Endodermal cell (in vitro differentiated cells): Measurements from ENCODE around the gene POC5. TPM values are rescaled to one million over a fixed set of nuclear protein-coding genes. Genes with fewer than 3 reads are reported as not detected.
"Not testable (repeated sequence)": the region's sequence is repeated elsewhere in the genome, so short reads cannot be mapped to it uniquely, and the experiment has no call there.

Experiments
- DNase-seq: peaks from one replicate; pipeline ENCODE4 v3.0.0-alpha.2; 2017
- H3K27ac ChIP-seq: 2 replicates; pipeline ENCODE4 v1.5.1; 2013; ENCODE audit warnings: mild to moderate bottlenecking, low read depth, low read length, moderate library complexity
- H3K27me3 ChIP-seq: 2 replicates; pipeline ENCODE4 v1.6.1; 2013; ENCODE audit warnings: mild to moderate bottlenecking, low read length, moderate library complexity; ENCODE audit not compliant: insufficient read depth, control insufficient read depth, poor library complexity, severe bottlenecking
- H3K36me3 ChIP-seq: 2 replicates; pipeline ENCODE4 v1.7.0; 2013; ENCODE audit warnings: mild to moderate bottlenecking, low read length, moderate library complexity; ENCODE audit not compliant: control insufficient read depth, insufficient read depth
- H3K4me1 ChIP-seq: one replicate; pipeline ENCODE4 v1.7.0; 2013; ENCODE audit warnings: low read length; ENCODE audit not compliant: control insufficient read depth, insufficient read depth
- H3K4me3 ChIP-seq: 2 replicates; pipeline ENCODE4 v1.5.1; 2013; ENCODE audit warnings: mild to moderate bottlenecking, low read length, moderate library complexity
- H3K9ac ChIP-seq: 2 replicates; pipeline ENCODE4 v1.6.1; 2013; ENCODE audit warnings: mild to moderate bottlenecking, low read length, moderate library complexity; ENCODE audit not compliant: poor library complexity, severe bottlenecking; ENCODE audit errors: extremely low read depth
- H3K9me3 ChIP-seq: 2 replicates; pipeline ENCODE4 v1.6.1; 2013; ENCODE audit warnings: mild to moderate bottlenecking, low read length, moderate library complexity; ENCODE audit not compliant: control insufficient read depth
- H3K27ac Mint-ChIP-seq: 2 replicates; pipeline ENCODE4 v1.8.0; 2020; ENCODE audit warnings: mixed read lengths
- H3K27me3 Mint-ChIP-seq: 2 replicates; pipeline ENCODE4 v1.8.0; 2021; ENCODE audit warnings: mild to moderate bottlenecking, mixed read lengths; ENCODE audit not compliant: insufficient read depth
- H3K36me3 Mint-ChIP-seq: 2 replicates; pipeline ENCODE4 v1.8.0; 2020; ENCODE audit warnings: low read depth, mixed read lengths
- H3K4me1 Mint-ChIP-seq: 2 replicates; pipeline ENCODE4 v1.8.0; 2020; ENCODE audit warnings: mixed read lengths
- H3K4me3 Mint-ChIP-seq: 2 replicates; pipeline ENCODE4 v1.8.0; 2020; ENCODE audit warnings: mild to moderate bottlenecking, moderate library complexity, mixed read lengths
- H3K9me3 Mint-ChIP-seq: 2 replicates; pipeline ENCODE4 v1.8.0; 2020; ENCODE audit warnings: mild to moderate bottlenecking, mixed read lengths
- CTCF ChIP-seq: fragments of 200-600 bp; sonication (generic); conservative IDR thresholded peaks from 2 replicates; pipeline ENCODE4 v1.5.0; 2021; ENCODE audit warnings: antibody characterized with exemption, mild to moderate bottlenecking
- WGBS, 2 experiments: methylation state at CpG; one replicate each; pipeline versions ENCODE4 v1.1.5 to v1.1.7; 2013; ENCODE audit warnings: missing lambda C conversion rate in 2 of 2, mixed read lengths in 1 of 2; ENCODE audit not compliant: insufficient coverage in 1 of 2, insufficient read length in 1 of 2; 5-methylcytosine and 5-hydroxymethylcytosine counted together
- total RNA-seq, 2 donors: library from RNA; stranded (reverse); fragmentation: NEBNext Ultra II Directional in 1 of 2; extraction: Animal tissue kit (Norgen Biotek cat#: 25700) in 1 of 2; gene quantifications; 2 replicates in 1 of 2; 3 replicates in 1 of 2; pipeline ENCODE4 v1.2.1, GENCODE V29; 2021

POC5 gene
- total RNA-seq, 2 donors from 2014 or later: 10.7 to 13.8 TPM

- Mint-ChIP-seq H3K9me3 (no peaks in the 10 kb centered on the region), H3K4me1 (no peaks in the 10 kb centered on the region), H3K36me3 (peaks cover 36% of the 10 kb centered on the region), H3K27me3 (no peaks in the 10 kb centered on the region), H3K27ac (no peak overlapping the region), H3K4me3 (no peak overlapping the region)
- Histone ChIP-seq H3K27me3 (no peaks in the 10 kb centered on the region), H3K9me3 (no peaks in the 10 kb centered on the region), H3K36me3 (peaks cover 58% of the 10 kb centered on the region), H3K9ac (no peak overlapping the region), H3K4me1 (peaks cover 7% of the 10 kb centered on the region), H3K4me3 (no peak overlapping the region), H3K27ac (no peak overlapping the region)
- no peak for TF ChIP-seq CTCF
- 97 to 100% methylated on average over 1 of the region's 1 CpG for WGBS, 2 experiments
- DNase-seq: no peak
These were observed 11.2 kb downstream of the POC5 start for GRCh38 chr5:75706016-75706415.

- Mint-ChIP-seq H3K4me1 (no peaks in the 10 kb centered on the region), H3K36me3 (peaks cover 35% of the 10 kb centered on the region), H3K9me3 (peaks cover 9% of the 10 kb centered on the region), H3K27ac (no peak overlapping the region), H3K4me3 (no peak overlapping the region), H3K27me3 (no peaks in the 10 kb centered on the region)
- no peak for TF ChIP-seq CTCF
- Histone ChIP-seq H3K27me3 (no peaks in the 10 kb centered on the region), H3K9ac (no peak overlapping the region), H3K27ac (no peak overlapping the region), H3K4me3 (no peak overlapping the region), H3K9me3 (no peaks in the 10 kb centered on the region), H3K4me1 (peaks cover 3% of the 10 kb centered on the region), H3K36me3 (peaks cover 39% of the 10 kb centered on the region)
- WGBS, 2 experiments: 90 to 97% methylated on average over 3 to 4 of the region's 4 CpGs
- no peak for DNase-seq
These were observed 15.4 kb downstream of the POC5 start for GRCh38 chr5:75701856-75702255.

GRCh38 chr5:75695472-75696351 is 21.5 kb downstream of the POC5 start:
- WGBS, 2 experiments: 84 to 85% methylated on average over 8 to 22 of the region's 22 CpGs

More at GRCh38 chr5:75695472-75696351, 21.5 kb downstream of the POC5 start:
- H3K4me3 ChIP-seq, H3K9me3 ChIP-seq, H3K4me1 ChIP-seq, H3K27ac Mint-ChIP-seq, H3K9ac ChIP-seq, H3K27me3 ChIP-seq, H3K27me3 Mint-ChIP-seq, H3K27ac ChIP-seq, H3K4me1 Mint-ChIP-seq, DNase-seq: not testable (repeated sequence)
- peak overlapping the region; percentile 37 for H3K4me3 Mint-ChIP-seq
- peaks cover 27% of the 10 kb centered on the region for H3K36me3 Mint-ChIP-seq
- H3K9me3 Mint-ChIP-seq: peaks cover 15% of the 10 kb centered on the region
- H3K36me3 ChIP-seq: peaks cover 31% of the 10 kb centered on the region
